CD4-positive, alpha-beta T cell treated with Interleukin-21 for 1 hour (primary cell): Measurements from ENCODE around the gene BSX.

ENCODE experiments used
- DNase-seq: peaks from one replicate; pipeline ENCODE4 v3.0.0-alpha.2; 2020

The BSX gene

DNA sequence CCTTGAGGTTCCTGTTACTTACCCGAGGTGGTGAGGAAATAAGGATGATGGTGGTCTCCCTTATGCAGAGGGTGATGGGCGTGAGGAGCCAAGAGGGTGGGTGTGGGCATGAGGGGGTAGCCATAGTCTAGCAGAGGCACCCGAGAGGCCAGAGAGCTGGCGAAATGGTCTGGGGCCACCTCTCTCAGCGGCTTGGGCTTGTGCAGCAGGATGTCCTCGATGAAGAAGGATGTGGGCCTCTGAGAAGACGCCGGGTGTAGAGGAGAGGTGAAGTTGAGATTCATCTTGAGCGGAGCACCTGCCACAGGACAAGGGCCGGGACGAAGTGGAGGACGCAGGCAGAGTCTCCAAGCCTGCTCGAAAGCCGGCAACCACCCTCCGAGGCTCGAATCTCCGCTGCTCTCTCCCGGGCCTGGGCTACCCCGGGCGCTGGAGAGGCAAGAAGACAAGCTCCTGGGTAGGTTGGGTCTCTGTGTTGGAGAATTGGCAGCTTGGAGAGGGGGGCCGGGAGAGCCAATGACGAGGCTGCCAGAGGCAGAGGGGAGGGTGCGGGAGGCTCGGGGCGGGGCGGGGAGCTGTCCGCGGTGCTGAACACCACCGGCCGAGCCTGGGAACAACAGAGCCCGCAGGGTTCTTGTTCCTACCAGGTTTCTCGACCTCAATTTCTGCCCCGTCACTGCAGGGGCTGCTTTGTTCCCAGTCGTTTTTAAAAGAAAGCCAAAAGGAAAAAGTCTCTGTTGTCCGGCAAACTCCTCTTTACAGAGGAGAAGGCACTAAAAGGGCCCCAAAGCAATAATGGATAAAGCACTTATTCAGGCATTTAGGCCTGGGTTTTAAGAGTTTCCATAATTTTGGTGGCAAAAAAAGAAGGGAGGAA, at the start of gene BSX:
TSS of gene BSX (minus strand) at position 447 of the 877 bp plus-strand sequence. CDS start at position 284, 163 bp downstream.
- DNase-seq, result peak; percentile 42

DNA sequence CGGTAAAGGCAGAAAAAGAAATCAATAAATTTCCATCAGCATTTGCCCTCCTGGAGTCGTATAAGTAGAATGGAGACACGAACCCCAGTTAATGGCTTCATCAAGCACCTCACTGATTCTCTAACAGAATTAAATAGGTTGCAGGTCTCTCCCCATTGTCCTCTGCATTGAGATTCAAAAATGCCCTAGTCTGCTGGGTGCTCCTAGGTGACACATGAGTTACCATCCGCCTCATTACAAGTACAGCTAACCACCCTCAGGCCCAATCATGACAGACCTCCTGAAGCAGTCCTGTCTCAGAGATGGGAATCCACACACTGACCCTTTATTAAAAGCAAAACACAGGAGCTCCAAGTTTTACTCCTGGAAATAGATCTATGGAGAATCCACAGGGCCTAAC, 48.9 kb upstream of the BSX start:
- no peak for DNase-seq

DNA sequence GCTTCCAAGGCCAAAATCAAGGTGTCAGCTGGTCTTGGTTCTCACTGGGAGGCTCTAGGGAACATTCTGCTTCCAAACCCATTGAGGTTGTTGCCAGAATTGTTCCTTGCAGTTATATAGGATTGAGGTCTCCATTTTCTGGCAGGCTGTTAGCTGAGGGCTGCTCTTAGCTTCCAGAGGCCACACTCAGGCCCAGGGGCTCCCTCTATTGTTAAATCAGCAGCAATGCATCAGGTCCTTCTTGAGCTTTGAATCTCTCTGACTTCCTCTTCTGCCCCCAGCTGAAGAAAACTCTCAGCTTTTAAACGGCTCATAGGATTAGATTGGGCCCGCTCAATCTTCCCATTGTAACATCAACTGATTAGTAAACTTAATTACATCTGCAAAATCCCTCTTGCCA, 39.3 kb upstream of the BSX start:
- peak; percentile 45 for DNase-seq

GRCh38 chr11:123018702-123019101, 37.1 kb upstream of the BSX start:
- no peak for DNase-seq

DNA sequence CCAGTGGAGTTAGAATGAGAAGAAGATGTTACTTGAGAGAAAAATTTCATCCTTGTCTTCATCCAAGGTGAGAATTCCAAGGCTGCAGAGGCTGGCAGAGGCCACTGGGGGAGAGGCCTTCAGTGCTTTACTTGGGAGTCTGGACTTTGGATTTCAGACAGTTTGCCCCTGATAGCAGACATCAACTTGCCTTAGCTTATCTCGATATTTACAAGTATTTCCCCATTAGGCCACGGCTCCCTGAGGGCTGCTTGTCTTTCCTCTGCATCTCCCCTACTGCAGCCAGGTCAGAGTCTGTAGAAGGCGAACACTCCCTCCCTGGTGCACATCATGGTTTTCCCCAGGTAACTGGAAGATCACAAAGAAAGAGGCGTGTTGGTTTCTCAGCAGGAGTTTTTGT, 29.9 kb upstream of the BSX start:
- no peak for DNase-seq

GRCh38 chr11:123006860-123007542, 25.4 kb upstream of the BSX start:
- no peak for DNase-seq

- no peak for DNase-seq
Measured at GRCh38 chr11:123000721-123001120, 19.1 kb upstream of the BSX start.

- DNase-seq, result no peak
Measured at GRCh38 chr11:122998727-122999366, 17.2 kb upstream of the BSX start.

DNA sequence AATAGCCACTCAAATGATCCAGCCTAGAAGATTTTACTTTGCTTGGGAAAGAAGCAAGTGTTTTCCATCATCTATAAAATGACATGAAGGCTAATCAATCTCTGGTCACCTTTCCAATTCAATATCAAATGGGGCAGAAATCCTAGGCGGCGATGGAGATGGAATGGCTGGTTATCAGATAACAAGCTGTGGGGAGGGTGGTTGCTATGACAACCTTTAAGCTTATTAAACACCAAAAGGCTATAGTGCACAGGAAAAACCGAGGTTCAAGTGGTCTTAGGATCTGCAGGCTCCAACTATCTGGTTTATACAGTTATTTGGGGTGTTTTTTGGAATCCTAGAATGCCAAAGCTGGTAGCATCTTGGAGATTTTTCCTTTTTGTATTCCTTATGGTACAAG, 13.9 kb upstream of the BSX start:
- no peak for DNase-seq

- no peak for DNase-seq
Measured at GRCh38 chr11:122984186-122985011, 2.8 kb upstream of the BSX start.

GRCh38 chr11:122983438-122984185, 2.0 kb upstream of the BSX start:
- no peak for DNase-seq

- DNase-seq, result no peak
Measured at GRCh38 chr11:122979815-122980595, 1.6 kb downstream of the BSX start.

DNA sequence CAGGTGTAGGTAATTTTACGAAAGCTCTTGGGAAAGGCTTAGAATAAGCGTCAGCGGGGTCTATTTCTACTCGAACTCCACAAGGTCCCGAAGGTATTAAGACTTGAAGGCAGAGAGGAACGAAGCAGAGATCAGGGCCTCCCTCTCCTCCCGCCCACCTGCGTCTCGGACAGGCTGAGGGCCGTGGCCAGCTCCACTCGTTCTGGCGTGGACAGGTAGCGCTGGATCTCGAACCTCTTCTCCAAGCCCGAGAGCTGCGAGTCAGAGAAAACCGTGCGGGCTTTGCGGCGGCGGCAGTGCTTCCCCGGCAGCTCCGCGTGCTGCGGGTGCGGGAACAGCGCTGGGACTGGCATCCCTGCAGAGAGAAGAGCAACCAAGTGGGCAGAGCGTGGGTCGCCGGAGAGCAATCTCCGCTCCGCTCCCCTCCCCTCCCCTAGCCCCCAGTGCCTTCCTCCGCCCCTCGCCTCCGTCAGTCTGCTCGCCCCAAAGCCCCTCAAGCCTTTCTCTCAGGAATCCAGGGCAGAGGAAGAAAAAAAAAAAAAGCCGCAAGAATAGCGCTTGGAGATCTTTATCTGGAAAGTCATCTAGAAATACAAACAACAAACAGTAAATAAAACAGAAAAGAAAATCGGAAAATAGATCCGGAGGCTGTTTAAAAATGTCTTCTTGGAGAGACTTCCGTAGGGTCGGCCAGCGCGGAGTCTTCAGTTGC, 2.4 kb downstream of the BSX start:
- DNase-seq, result no peak

DNA sequence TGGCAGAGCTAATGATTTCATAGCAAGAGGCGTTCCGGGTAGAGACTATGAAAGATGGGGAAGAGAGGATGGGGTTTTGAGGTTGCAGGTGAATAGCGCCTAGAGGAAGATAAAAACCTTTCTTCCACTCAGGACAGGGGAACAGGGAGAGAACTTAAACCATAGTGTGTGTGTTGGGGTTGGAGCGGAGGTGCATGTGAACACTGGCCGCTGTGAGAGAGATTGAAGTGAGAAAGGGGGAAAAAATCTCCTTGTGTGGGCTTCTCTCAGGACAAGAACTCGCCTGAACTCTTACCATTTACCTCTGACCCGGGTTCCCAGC, 3.4 kb downstream of the BSX start:
- DNase-seq, result no peak

GRCh38 chr11:122977470-122978298, 4.0 kb downstream of the BSX start:
- DNase-seq, result no peak

GRCh38 chr11:122976734-122977469, 4.7 kb downstream of the BSX start:
- no peak for DNase-seq

- no peak for DNase-seq
Measured at GRCh38 chr11:122976061-122976733, 5.4 kb downstream of the BSX start.

DNA sequence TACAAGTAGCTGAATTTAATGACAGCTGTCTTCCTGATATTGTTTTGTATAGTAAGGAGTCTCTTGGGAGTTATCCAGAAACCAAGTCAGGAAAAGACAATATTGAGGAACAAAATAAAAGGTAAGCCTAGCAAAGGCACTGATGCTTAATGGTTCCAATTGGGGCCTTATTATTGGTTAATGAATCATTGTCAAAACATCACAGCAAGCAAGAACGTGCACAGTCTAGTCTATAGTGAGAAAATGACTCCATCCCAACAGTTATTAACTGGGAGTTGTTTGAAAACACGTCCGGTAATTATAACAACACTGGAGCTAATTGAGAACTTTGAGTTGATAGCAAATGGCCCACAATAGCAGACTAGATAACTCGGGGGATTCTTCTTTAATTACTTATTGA, 17.7 kb downstream of the BSX start:
- DNase-seq, result no peak

- DNase-seq, result no peak
Measured at GRCh38 chr11:122954455-122954854, 27.2 kb downstream of the BSX start.
